GM12878 (cell line): ENCODE data around the gene USP21. TPM values are rescaled to one million over a fixed set of nuclear protein-coding genes. Genes with fewer than 3 reads are reported as not detected.

Source experiments
- ATAC-seq: fragments of 200-7000 bp; cut with Tn5 transposase; 3 replicates; pipeline ENCODE4 v1.9.1; 2020; ENCODE audit warnings: mild to moderate bottlenecking, moderate library complexity
- BruUV-seq: library from RNA; stranded (reverse); fragments of 400-500 nt; replicated peaks from 2 replicates; lab custom pipeline; 2021; lab: Mats Ljungman, UMichigan
- CTCF ChIA-PET: fragments of 300-600 bp; sonication (Branson Sonifier 250); formaldehyde crosslinking; extraction: SDS; loops from one replicate; lab custom pipeline; 2021; ENCODE audit warnings: inconsistent platforms; lab: Yijun Ruan, JAX
- POLR2A ChIA-PET: fragments of 350-600 bp; formaldehyde crosslinking; extraction: SDS; loops from one replicate; lab custom pipeline; 2021; ENCODE audit warnings: inconsistent platforms; lab: Charles Lee
- RAD21 ChIA-PET: fragments of 300-600 bp; sonication (Branson Sonifier 250); formaldehyde crosslinking; loops from one replicate; lab custom pipeline; 2023; ENCODE audit warnings: antibody characterized with exemption; ENCODE audit not compliant: unreplicated experiment; lab: Charles Lee
- SMC1A ChIA-PET: fragments of 300-600 bp; sonication (Branson Sonifier 250); formaldehyde crosslinking; loops from one replicate; lab custom pipeline; 2023; ENCODE audit not compliant: unreplicated experiment, uncharacterized antibody; lab: Charles Lee
- DNase-seq: peaks from one replicate; pipeline ENCODE4 v3.0.0-alpha.2; 2011; ENCODE audit warnings: low read depth, low spot score
- FAIRE-seq: peaks from 3 replicates; lab custom pipeline; 2011; peaks lifted over from hg19 to GRCh38; lab: Jason Lieb, UNC
- H2AFZ ChIP-seq: 2 replicates; pipeline ENCODE4 v1.6.0; 2011; ENCODE audit warnings: low read depth, low read length, control low read depth; ENCODE audit not compliant: control insufficient read depth
- H3K27ac ChIP-seq: 2 replicates; pipeline ENCODE4 v1.5.1; 2011; ENCODE audit warnings: control low read depth; ENCODE audit not compliant: control insufficient read depth, insufficient read depth
- H3K27me3 ChIP-seq, 2 experiments: replicated peaks in 1 of 2; 2 replicates each; pipeline versions ENCODE4 v1.6.0 to v1.6.1; 2011; ENCODE audit warnings: low read length in 1 of 2; ENCODE audit not compliant: control insufficient read depth in 2 of 2, insufficient read depth in 2 of 2
- H3K36me3 ChIP-seq, 2 experiments: 2 replicates each; pipeline ENCODE4 v1.5.1; 2011; ENCODE audit warnings: low read length in 1 of 2; ENCODE audit not compliant: control insufficient read depth in 2 of 2, insufficient read depth in 2 of 2
- H3K4me1 ChIP-seq: 2 replicates; pipeline ENCODE4 v1.6.1; 2011; ENCODE audit warnings: mild to moderate bottlenecking, low read length, moderate library complexity, mixed read lengths; ENCODE audit not compliant: control insufficient read depth, insufficient read depth
- H3K4me2 ChIP-seq: 2 replicates; pipeline ENCODE4 v1.6.0; 2011; ENCODE audit warnings: control low read depth; ENCODE audit not compliant: control insufficient read depth, insufficient read depth
- H3K4me3 ChIP-seq: fragments of 200-600 bp; sonication (generic); 2 replicates; pipeline ENCODE4 v1.5.1; 2016
- H3K79me2 ChIP-seq: 2 replicates; pipeline ENCODE4 v1.6.0; 2011; ENCODE audit warnings: low read length; ENCODE audit not compliant: control insufficient read depth, insufficient read depth
- H3K9ac ChIP-seq: 2 replicates; pipeline ENCODE4 v1.8.0; 2011; ENCODE audit warnings: low read length, control low read depth, mixed read lengths; ENCODE audit not compliant: control insufficient read depth, insufficient read depth
- H3K9me3 ChIP-seq: replicated peaks from 3 replicates; pipeline ENCODE4 v1.5.1; 2011; ENCODE audit warnings: mild to moderate bottlenecking, low read length; ENCODE audit not compliant: control insufficient read depth, insufficient read depth
- H4K20me1 ChIP-seq: 2 replicates; pipeline ENCODE4 v1.6.0; 2011; ENCODE audit not compliant: control insufficient read depth, insufficient read depth
- CBX5 ChIP-seq: sonication (generic); IDR thresholded peaks from 2 replicates; pipeline ENCODE4 v1.6.1; 2016; ENCODE audit warnings: low read depth, moderate library complexity, mild to moderate bottlenecking, inconsistent platforms
- CHD2 ChIP-seq: IDR thresholded peaks from 2 replicates; pipeline ENCODE4 v1.6.1; 2011; ENCODE audit warnings: low read depth, low read length, improper control_type of control experiment, borderline replicate concordance
- CREB1 ChIP-seq: IDR thresholded peaks from 2 replicates; pipeline ENCODE4 v1.6.1; 2012; ENCODE audit warnings: low read depth, mild to moderate bottlenecking, inconsistent platforms
- HDGF ChIP-seq: fragments of 450-650 bp; IDR thresholded peaks from 2 replicates; pipeline ENCODE4 v1.6.1; 2016; ENCODE audit warnings: antibody characterized with exemption
- JUND ChIP-seq: IDR thresholded peaks from 2 replicates; pipeline ENCODE4 v1.6.1; 2012; ENCODE audit warnings: low read depth, mild to moderate bottlenecking, low read length, improper control_type of control experiment, moderate library complexity
- MXI1 ChIP-seq: fragments of 150-350 bp; IDR thresholded peaks from 2 replicates; pipeline ENCODE4 v1.6.1; 2011; ENCODE audit warnings: low read depth, mild to moderate bottlenecking, inconsistent platforms, low read length, improper control_type of control experiment
- NFYA ChIP-seq: IDR thresholded peaks from 2 replicates; pipeline ENCODE4 v1.6.1; 2011; ENCODE audit warnings: low read depth, mild to moderate bottlenecking, low read length, improper control_type of control experiment, borderline replicate concordance
- POLR2AphosphoS2 ChIP-seq: IDR thresholded peaks from 2 replicates; pipeline ENCODE4 v1.6.1; 2011; ENCODE audit warnings: low read depth, mild to moderate bottlenecking, low read length, improper control_type of control experiment, moderate library complexity
- RBBP5 ChIP-seq: fragments of 200-600 bp; sonication (generic); conservative IDR thresholded peaks from 2 replicates; pipeline ENCODE4 v1.6.1; 2016
- RELA ChIP-seq: fragments of 450-650 bp; IDR thresholded peaks from 2 replicates; pipeline ENCODE4 v1.8.0; 2014; ENCODE audit warnings: borderline replicate concordance; ENCODE audit not compliant: partially characterized antibody
- RUNX3 ChIP-seq: IDR thresholded peaks from 2 replicates; pipeline ENCODE4 v1.6.1; 2012; ENCODE audit warnings: low read length, inconsistent platforms
- TCF3 ChIP-seq: IDR thresholded peaks from 2 replicates; pipeline ENCODE4 v1.6.1; 2012; ENCODE audit warnings: low read depth, mild to moderate bottlenecking, low read length, borderline replicate concordance; ENCODE audit not compliant: insufficient read depth
- USF1 ChIP-seq: IDR thresholded peaks from 2 replicates; pipeline ENCODE4 v1.6.1; 2011; ENCODE audit warnings: borderline replicate concordance, low read depth, mild to moderate bottlenecking, moderate library complexity, mixed read lengths, low read length; ENCODE audit not compliant: insufficient read depth; ENCODE audit errors: extremely low read length
- WGBS: methylation state at CpG from one replicate; pipeline ENCODE4 v1.1.6; 2016; ENCODE audit warnings: low lambda C conversion rate; ENCODE audit not compliant: insufficient replicate concordance, insufficient coverage; ENCODE audit errors: missing lambda C conversion rate; 5-methylcytosine and 5-hydroxymethylcytosine counted together
- in situ Hi-C: fragments of 300-500 bp; cut with MboI; formaldehyde crosslinking; loops from 9 replicates; pipeline ENCODE4 v1.14.3; 2018; ENCODE audit warnings: mixed read lengths
- intact Hi-C: fragments of 100-400 bp; cut with micrococcal nuclease; formaldehyde crosslinking; loops from one replicate; pipeline ENCODE4 v1.14.2; 2022; ENCODE audit not compliant: unreplicated experiment
- polyA plus RNA-seq, 11 experiments: library from polyadenylated mRNA; depleted of rRNA in 4 of 11; unstranded in 6 of 11; stranded (reverse) in 5 of 11; fragments of >200 nt; fragmentation: Nextera tagmentation in 4 of 11; fragmentation: Illumina TruSeq in 1 of 11; extraction: Ambion mirVana in 4 of 11; extraction: Trizol in 1 of 11; gene quantifications; 1 replicate in 1 of 11; 2 replicates in 10 of 11; pipeline versions ENCODE4 v1.2.1 to v1.2.3, GENCODE V29; 2011 to 2016; ENCODE audit warnings: inconsistent platforms in 2 of 11, missing spikeins in 2 of 11, low read depth in 1 of 11
- total RNA-seq, 4 experiments: library from RNA; depleted of rRNA in 3 of 4; stranded (reverse); fragments of >200 nt in 3 of 4; fragmentation: Illumina TruSeq in 1 of 4; extraction: Trizol in 1 of 4; gene quantifications; 2 replicates each; pipeline versions ENCODE4 v1.2.1 to v1.2.3, GENCODE V29; 2013 to 2021

Gene USP21
- total and polyA plus RNA-seq, 10 of the 15 experiments (the other 5 are each of a cell fraction or from before 2014, with no cell fraction given): 3.2 to 28.6 (median 16.6) TPM

DNA sequence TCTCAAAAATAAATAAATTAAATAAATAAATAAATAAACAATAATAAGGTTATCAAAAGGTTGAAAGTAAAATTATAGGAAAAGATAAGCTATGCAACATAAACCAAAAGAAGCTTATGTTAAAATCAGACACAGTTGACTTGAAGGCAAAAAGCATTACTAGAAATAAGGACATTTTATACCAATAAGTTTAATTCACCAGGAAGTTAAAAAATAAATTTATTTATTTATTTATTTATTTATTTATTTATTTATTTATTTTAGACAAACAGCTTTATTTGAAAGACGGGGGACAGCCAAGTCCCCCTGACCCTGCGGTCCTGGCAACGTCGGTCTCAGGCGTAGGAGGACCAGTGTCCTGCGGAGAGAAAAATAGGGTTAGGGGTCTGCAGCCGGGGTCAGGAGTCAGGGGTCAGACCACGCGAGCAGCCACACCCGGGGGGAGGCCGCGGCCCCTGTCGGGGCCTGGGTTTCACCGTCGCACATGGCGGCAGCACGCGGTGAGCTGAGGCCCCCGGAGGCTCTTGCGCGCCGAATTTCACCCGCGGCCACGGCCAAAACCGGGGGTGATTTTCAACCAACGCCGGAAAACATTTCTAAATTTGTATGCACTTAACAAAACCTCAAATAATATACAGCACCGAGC is 18.4 kb upstream of the USP21 start:
- H3K4me2 ChIP-seq: no peak overlapping the region
- in situ Hi-C loops: no loop called here
- no peaks in the 10 kb centered on the region for H3K9me3 ChIP-seq
- BruUV-seq: no TSS peak
- intact Hi-C loops: no loop called here
- H4K20me1 ChIP-seq: no peaks in the 10 kb centered on the region
- no peak for TF ChIP-seq CBX5
- no peak for TF ChIP-seq JUND
- no peak for TF ChIP-seq USF1
- no peak for TF ChIP-seq TCF3
- TF ChIP-seq CHD2: no peak
- TF ChIP-seq RBBP5: no peak
- TF ChIP-seq POLR2AphosphoS2: no peak
- TF ChIP-seq HDGF: no peak
- TF ChIP-seq RELA: no peak
- TF ChIP-seq RUNX3: no peak
- TF ChIP-seq MXI1: no peak
- TF ChIP-seq NFYA: no peak
- no peak for TF ChIP-seq CREB1
- WGBS: 99% methylated on average over 29 of the region's 29 CpGs
- no peak for DNase-seq
- no peak for FAIRE-seq
- SMC1A ChIA-PET: interaction anchor here (0.8 to 2.1 kb wide), 11 partner anchors 19 to 242 kb away, joined by 3 to 7 read pairs (median 4); partner anchors contain the start of genes KLHDC9, NIT1, PFDN2 and PPOX
- CTCF ChIA-PET: interaction anchor here (0.7 to 6.2 kb wide), 19 partner anchors 10 to 241 kb away, joined by 3 to 60 read pairs (median 4); partner anchors contain the start of genes ARHGAP30, KLHDC9, NIT1 and PFDN2
- no peaks in the 10 kb centered on the region for H3K36me3 ChIP-seq
- no peaks in the 10 kb centered on the region for H3K27me3 ChIP-seq
- no peaks in the 10 kb centered on the region for H3K4me1 ChIP-seq
- H3K27ac ChIP-seq: no peak overlapping the region
- no peak for ATAC-seq
- POLR2A ChIA-PET: interaction anchor here (0.5 to 0.9 kb wide), 4 partner anchors 40 to 246 kb away, joined by 3 to 4 read pairs (median 3); partner anchors contain the start of gene TOMM40L
- RAD21 ChIA-PET: interaction anchor here (0.6 to 1.5 kb wide), 9 partner anchors 13 to 316 kb away, joined by 3 to 6 read pairs (median 3); partner anchors contain the start of genes ARHGAP30 and KLHDC9
- H3K4me3 ChIP-seq: no peak overlapping the region
- H3K79me2 ChIP-seq: no peaks in the 10 kb centered on the region
- no peak overlapping the region for H3K9ac ChIP-seq
- H2AFZ ChIP-seq: no peak overlapping the region
